ENCODE measurements around the gene NACAD. TPM values are rescaled to one million over a fixed set of nuclear protein-coding genes. Genes with fewer than 3 reads are reported as not detected.

NACAD gene
- total RNA-seq, 2 donors from 2014 or later: 0.15 to 0.47 TPM

GRCh38 chr7:45055594-45056219, 33.1 kb downstream of the NACAD start:
- DNase-seq: no peak
- Mint-ChIP-seq H3K4me1 (peaks cover 57% of the 10 kb centered on the region), H3K36me3 (ENCODE audit: low read depth) (peaks cover 9% of the 10 kb centered on the region), H3K27ac (peak overlapping the region; percentile 54), H3K27me3 (no peaks in the 10 kb centered on the region), H3K4me3 (peak overlapping the region; percentile 41)
- no peak for ATAC-seq
- H3K9me3 ChIP-seq (ENCODE audit: control insufficient read depth, low read length, poor library complexity, severe bottlenecking): no peaks in the 10 kb centered on the region

GRCh38 chr7:45055016-45055415, 33.8 kb downstream of the NACAD start:
- Mint-ChIP-seq H3K36me3 (ENCODE audit: low read depth) (peaks cover 7% of the 10 kb centered on the region), H3K4me1 (peaks cover 54% of the 10 kb centered on the region), H3K27me3 (no peaks in the 10 kb centered on the region), H3K4me3 (no peak overlapping the region), H3K27ac (peak overlapping the region; percentile 87)
- DNase-seq: no peak
- H3K9me3 ChIP-seq (ENCODE audit: control insufficient read depth, low read length, poor library complexity, severe bottlenecking): no peaks in the 10 kb centered on the region
- no peak for ATAC-seq

GRCh38 chr7:45054442-45054841, 34.3 kb downstream of the NACAD start:
- no peak overlapping the region for H3K4me3 Mint-ChIP-seq
- H3K27me3 Mint-ChIP-seq: no peaks in the 10 kb centered on the region
- H3K36me3 Mint-ChIP-seq (ENCODE audit: low read depth): peaks cover 7% of the 10 kb centered on the region
- no peaks in the 10 kb centered on the region for H3K9me3 ChIP-seq (ENCODE audit: control insufficient read depth, low read length, poor library complexity, severe bottlenecking)
- peak overlapping the region; percentile 87 for H3K27ac Mint-ChIP-seq
- peaks cover 53% of the 10 kb centered on the region for H3K4me1 Mint-ChIP-seq
- DNase-seq (no peak), ATAC-seq (no peak)

GRCh38 chr7:45053941-45054340, 34.8 kb downstream of the NACAD start:
- H3K9me3 ChIP-seq (ENCODE audit: control insufficient read depth, low read length, poor library complexity, severe bottlenecking): no peaks in the 10 kb centered on the region
- no peaks in the 10 kb centered on the region for H3K27me3 Mint-ChIP-seq
- H3K4me3 Mint-ChIP-seq: peak overlapping the region; percentile 53
- H3K27ac Mint-ChIP-seq: peak overlapping the region; percentile 87
- ATAC-seq (no peak), DNase-seq (no peak)
- H3K36me3 Mint-ChIP-seq (ENCODE audit: low read depth): peaks cover 7% of the 10 kb centered on the region
- H3K4me1 Mint-ChIP-seq: peaks cover 53% of the 10 kb centered on the region

- peaks cover 51% of the 10 kb centered on the region for H3K4me1 Mint-ChIP-seq
- peak overlapping the region; percentile 87 for H3K27ac Mint-ChIP-seq
- H3K9me3 ChIP-seq (ENCODE audit: control insufficient read depth, low read length, poor library complexity, severe bottlenecking): no peaks in the 10 kb centered on the region
- peaks cover 7% of the 10 kb centered on the region for H3K36me3 Mint-ChIP-seq (ENCODE audit: low read depth)
- no peak for ATAC-seq
- DNase-seq: no peak
- H3K27me3 Mint-ChIP-seq: no peaks in the 10 kb centered on the region
- H3K4me3 Mint-ChIP-seq: peak overlapping the region; percentile 53
Measured at GRCh38 chr7:45053401-45053800, 35.4 kb downstream of the NACAD start.

GRCh38 chr7:45052011-45052410, 36.8 kb downstream of the NACAD start:
- Mint-ChIP-seq H3K27me3 (no peaks in the 10 kb centered on the region), H3K36me3 (ENCODE audit: low read depth) (peaks cover 5% of the 10 kb centered on the region), H3K4me3 (no peak overlapping the region), H3K4me1 (peaks cover 42% of the 10 kb centered on the region), H3K27ac (peak overlapping the region; percentile 11)
- ATAC-seq (no peak), DNase-seq (no peak)
- H3K9me3 ChIP-seq (ENCODE audit: control insufficient read depth, low read length, poor library complexity, severe bottlenecking): no peaks in the 10 kb centered on the region

GRCh38 chr7:45050198-45050597, 38.6 kb downstream of the NACAD start:
- H3K36me3 Mint-ChIP-seq (ENCODE audit: low read depth): peaks cover 7% of the 10 kb centered on the region
- no peak for ATAC-seq
- H3K9me3 ChIP-seq (ENCODE audit: control insufficient read depth, low read length, poor library complexity, severe bottlenecking): no peaks in the 10 kb centered on the region
- H3K27me3 Mint-ChIP-seq: no peaks in the 10 kb centered on the region
- no peak overlapping the region for H3K4me3 Mint-ChIP-seq
- DNase-seq: no peak
- H3K4me1 Mint-ChIP-seq: peaks cover 39% of the 10 kb centered on the region
- H3K27ac Mint-ChIP-seq: peak overlapping the region; percentile 32

GRCh38 chr7:45048748-45049147, 40.0 kb downstream of the NACAD start:
- ATAC-seq: no peak
- H3K4me1 Mint-ChIP-seq: peaks cover 34% of the 10 kb centered on the region

GRCh38 chr7:45044338-45044737, 44.4 kb downstream of the NACAD start:
- DNase-seq (no peak), ATAC-seq (no peak)
- no peaks in the 10 kb centered on the region for H3K27me3 Mint-ChIP-seq
- H3K9me3 ChIP-seq (ENCODE audit: control insufficient read depth, low read length, poor library complexity, severe bottlenecking): no peaks in the 10 kb centered on the region
- no peak overlapping the region for H3K4me3 Mint-ChIP-seq
- peaks cover 33% of the 10 kb centered on the region for H3K4me1 Mint-ChIP-seq
- H3K27ac Mint-ChIP-seq: peak overlapping the region; percentile 68
- peaks cover 9% of the 10 kb centered on the region for H3K36me3 Mint-ChIP-seq (ENCODE audit: low read depth)

More at GRCh38 chr7:45048748-45049147, 40.0 kb downstream of the NACAD start:
- no peaks in the 10 kb centered on the region for H3K9me3 ChIP-seq (ENCODE audit: control insufficient read depth, low read length, poor library complexity, severe bottlenecking)
- H3K27me3 Mint-ChIP-seq: no peaks in the 10 kb centered on the region
- H3K27ac Mint-ChIP-seq: peak overlapping the region; percentile 74
- H3K4me3 Mint-ChIP-seq: no peak overlapping the region
- peaks cover 9% of the 10 kb centered on the region for H3K36me3 Mint-ChIP-seq (ENCODE audit: low read depth)
- no peak for DNase-seq

- Mint-ChIP-seq H3K27me3 (no peaks in the 10 kb centered on the region), H3K4me1 (peaks cover 51% of the 10 kb centered on the region), H3K4me3 (no peak overlapping the region), H3K27ac (peak overlapping the region; percentile 96), H3K36me3 (ENCODE audit: low read depth) (peaks cover 13% of the 10 kb centered on the region)
- no peak for ATAC-seq
- no peaks in the 10 kb centered on the region for H3K9me3 ChIP-seq (ENCODE audit: control insufficient read depth, low read length, poor library complexity, severe bottlenecking)
- no peak for DNase-seq
Measured at GRCh38 chr7:45039106-45039505, 49.7 kb downstream of the NACAD start.

GRCh38 chr7:45037876-45038275, 50.9 kb downstream of the NACAD start:
- H3K4me1 Mint-ChIP-seq: peaks cover 54% of the 10 kb centered on the region
- H3K36me3 Mint-ChIP-seq (ENCODE audit: low read depth): peaks cover 9% of the 10 kb centered on the region
- no peaks in the 10 kb centered on the region for H3K9me3 ChIP-seq (ENCODE audit: control insufficient read depth, low read length, poor library complexity, severe bottlenecking)
- DNase-seq (no peak), ATAC-seq (no peak)
- no peaks in the 10 kb centered on the region for H3K27me3 Mint-ChIP-seq
- peak overlapping the region; percentile 52 for H3K4me3 Mint-ChIP-seq
- H3K27ac Mint-ChIP-seq: peak overlapping the region; percentile 96

- H3K9me3 ChIP-seq (ENCODE audit: control insufficient read depth, low read length, poor library complexity, severe bottlenecking): no peaks in the 10 kb centered on the region
- H3K27ac Mint-ChIP-seq: peak overlapping the region; percentile 96
- peaks cover 8% of the 10 kb centered on the region for H3K36me3 Mint-ChIP-seq (ENCODE audit: low read depth)
- H3K4me3 Mint-ChIP-seq: peak overlapping the region; percentile 95
- peaks cover 57% of the 10 kb centered on the region for H3K4me1 Mint-ChIP-seq
- peak; percentile 48 for ATAC-seq
- no peak for DNase-seq
- H3K27me3 Mint-ChIP-seq: no peaks in the 10 kb centered on the region
Measured at GRCh38 chr7:45036796-45037195, 52.0 kb downstream of the NACAD start.

- H3K27ac Mint-ChIP-seq: peak overlapping the region; percentile 96
Measured at GRCh38 chr7:45036317-45036716, 52.5 kb downstream of the NACAD start.

GRCh38 chr7:45035893-45036292, 52.9 kb downstream of the NACAD start:
- ATAC-seq: peak; percentile 47
- DNase-seq: no peak
- Mint-ChIP-seq H3K4me3 (peak overlapping the region; percentile 95), H3K27ac (peak overlapping the region; percentile 96), H3K36me3 (ENCODE audit: low read depth) (peaks cover 8% of the 10 kb centered on the region), H3K27me3 (no peaks in the 10 kb centered on the region), H3K4me1 (peaks cover 58% of the 10 kb centered on the region)
- no peaks in the 10 kb centered on the region for H3K9me3 ChIP-seq (ENCODE audit: control insufficient read depth, low read length, poor library complexity, severe bottlenecking)

More at GRCh38 chr7:45036317-45036716, 52.5 kb downstream of the NACAD start:
- DNase-seq: no peak
- no peaks in the 10 kb centered on the region for H3K9me3 ChIP-seq (ENCODE audit: control insufficient read depth, low read length, poor library complexity, severe bottlenecking)
- Mint-ChIP-seq H3K4me3 (peak overlapping the region; percentile 95), H3K27me3 (no peaks in the 10 kb centered on the region), H3K36me3 (ENCODE audit: low read depth) (peaks cover 8% of the 10 kb centered on the region), H3K4me1 (peaks cover 59% of the 10 kb centered on the region)
- ATAC-seq: peak; percentile 12

Data from T-helper 17 cell (primary cell).